Tibial artery (tissue), 4 donors: ENCODE measurements around the gene ENOPH1.

Source experiments
- DNase-seq, 2 donors: peaks; one replicate each; pipeline ENCODE4 v3.0.0-alpha.2; 2019
- H3K27ac ChIP-seq, 2 donors: fragments of 200-600 bp; sonication (generic) in 1 of 2; 1 replicate in 1 of 2; 2 replicates in 1 of 2; pipeline ENCODE4 v1.5.1; 2018 to 2019; ENCODE audit warnings: mild to moderate bottlenecking in 1 of 2
- H3K27me3 ChIP-seq, 2 donors: fragments of 200-600 bp; sonication (generic) in 1 of 2; one replicate each; pipeline versions ENCODE4 v1.5.1 to v1.6.0; 2016 to 2019
- H3K36me3 ChIP-seq, 3 donors: fragments of 200-600 bp; sonication (generic) in 2 of 3; one replicate each; pipeline ENCODE4 v1.5.1; 2016 to 2019; ENCODE audit warnings: mild to moderate bottlenecking in 2 of 3
- H3K4me1 ChIP-seq, 4 donors: fragments of 200-600 bp; sonication (generic) in 2 of 4; 1 replicate in 3 of 4; 2 replicates in 1 of 4; pipeline ENCODE4 v1.5.1; 2016 to 2019
- H3K4me3 ChIP-seq, 2 donors: fragments of 200-600 bp; sonication (generic) in 1 of 2; 1 replicate in 1 of 2; 2 replicates in 1 of 2; pipeline ENCODE4 v1.5.1; 2018 to 2019; ENCODE audit warnings: mild to moderate bottlenecking in 2 of 2
- H3K9me3 ChIP-seq, 3 donors: fragments of 200-600 bp; sonication (generic) in 1 of 3; one replicate each; pipeline ENCODE4 v1.5.1; 2016 to 2019
- intact Hi-C: fragments of 100-400 bp; cut with DNase I; formaldehyde crosslinking; loops from one replicate; pipeline ENCODE4 v1.15.0; 2023; ENCODE audit warnings: low total_unique reads
- TF ChIP-seq, protein P1 (sequence below), 2 experiments: fragments of 200-600 bp in 1 of 2; fragments of 450-650 bp in 1 of 2; IDR thresholded peaks; one replicate each; pipeline ENCODE4 v1.5.1; 2017 to 2019; ENCODE audit warnings: antibody characterized with exemption in 2 of 2, mild to moderate bottlenecking in 1 of 2, moderate library complexity in 1 of 2

Gene ENOPH1

DNA sequence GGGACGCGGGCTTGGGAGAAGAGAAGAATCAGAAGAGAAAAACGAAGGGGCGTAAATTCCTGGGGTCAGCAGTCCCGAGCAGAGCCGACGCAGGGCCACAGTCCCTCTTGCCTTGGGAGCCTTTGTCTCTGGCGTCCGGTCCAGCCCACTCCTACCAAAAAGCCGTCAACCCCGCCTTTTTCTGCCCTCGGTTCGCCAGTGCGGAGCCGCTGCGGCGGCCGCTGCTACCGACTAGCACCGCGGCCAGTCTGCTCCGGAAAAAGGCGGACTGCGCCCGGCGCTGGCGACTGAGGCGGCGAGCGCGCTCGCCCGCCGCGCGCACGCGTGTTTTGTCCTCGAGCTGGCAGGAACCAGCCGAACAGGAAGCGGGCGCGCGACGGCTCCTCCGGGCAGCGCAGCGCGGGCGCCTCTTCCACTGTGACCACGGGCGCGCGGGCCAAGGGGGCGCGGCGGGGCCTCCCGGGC, 630 bp upstream of the ENOPH1 start:
- peak overlapping the region; percentile 93 to 94 for H3K4me3 ChIP-seq
- peaks cover 16 to 22% (median 20%) of the 10 kb centered on the region in 3 donors for H3K36me3 ChIP-seq
- no peaks in the 10 kb centered on the region for H3K27me3 ChIP-seq
- intact Hi-C loops: loop anchor here (1.0 to 5.0 kb wide), 3 partner anchors 55 to 583 kb away; partner anchors contain the start of genes LIN54 and THAP9
- TF ChIP-seq, protein P1, sequence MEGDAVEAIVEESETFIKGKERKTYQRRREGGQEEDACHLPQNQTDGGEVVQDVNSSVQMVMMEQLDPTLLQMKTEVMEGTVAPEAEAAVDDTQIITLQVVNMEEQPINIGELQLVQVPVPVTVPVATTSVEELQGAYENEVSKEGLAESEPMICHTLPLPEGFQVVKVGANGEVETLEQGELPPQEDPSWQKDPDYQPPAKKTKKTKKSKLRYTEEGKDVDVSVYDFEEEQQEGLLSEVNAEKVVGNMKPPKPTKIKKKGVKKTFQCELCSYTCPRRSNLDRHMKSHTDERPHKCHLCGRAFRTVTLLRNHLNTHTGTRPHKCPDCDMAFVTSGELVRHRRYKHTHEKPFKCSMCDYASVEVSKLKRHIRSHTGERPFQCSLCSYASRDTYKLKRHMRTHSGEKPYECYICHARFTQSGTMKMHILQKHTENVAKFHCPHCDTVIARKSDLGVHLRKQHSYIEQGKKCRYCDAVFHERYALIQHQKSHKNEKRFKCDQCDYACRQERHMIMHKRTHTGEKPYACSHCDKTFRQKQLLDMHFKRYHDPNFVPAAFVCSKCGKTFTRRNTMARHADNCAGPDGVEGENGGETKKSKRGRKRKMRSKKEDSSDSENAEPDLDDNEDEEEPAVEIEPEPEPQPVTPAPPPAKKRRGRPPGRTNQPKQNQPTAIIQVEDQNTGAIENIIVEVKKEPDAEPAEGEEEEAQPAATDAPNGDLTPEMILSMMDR (IDR thresholded peaks at IDR 0.05): no peak
- no peaks in the 10 kb centered on the region for H3K9me3 ChIP-seq
- peak in 1 of 2 donors; percentile 32 for DNase-seq
- H3K27ac ChIP-seq: peak overlapping the region; percentile 94 to 95
- H3K4me1 ChIP-seq: peaks cover 0 to 50% (median 32%) of the 10 kb centered on the region in 4 donors

DNA sequence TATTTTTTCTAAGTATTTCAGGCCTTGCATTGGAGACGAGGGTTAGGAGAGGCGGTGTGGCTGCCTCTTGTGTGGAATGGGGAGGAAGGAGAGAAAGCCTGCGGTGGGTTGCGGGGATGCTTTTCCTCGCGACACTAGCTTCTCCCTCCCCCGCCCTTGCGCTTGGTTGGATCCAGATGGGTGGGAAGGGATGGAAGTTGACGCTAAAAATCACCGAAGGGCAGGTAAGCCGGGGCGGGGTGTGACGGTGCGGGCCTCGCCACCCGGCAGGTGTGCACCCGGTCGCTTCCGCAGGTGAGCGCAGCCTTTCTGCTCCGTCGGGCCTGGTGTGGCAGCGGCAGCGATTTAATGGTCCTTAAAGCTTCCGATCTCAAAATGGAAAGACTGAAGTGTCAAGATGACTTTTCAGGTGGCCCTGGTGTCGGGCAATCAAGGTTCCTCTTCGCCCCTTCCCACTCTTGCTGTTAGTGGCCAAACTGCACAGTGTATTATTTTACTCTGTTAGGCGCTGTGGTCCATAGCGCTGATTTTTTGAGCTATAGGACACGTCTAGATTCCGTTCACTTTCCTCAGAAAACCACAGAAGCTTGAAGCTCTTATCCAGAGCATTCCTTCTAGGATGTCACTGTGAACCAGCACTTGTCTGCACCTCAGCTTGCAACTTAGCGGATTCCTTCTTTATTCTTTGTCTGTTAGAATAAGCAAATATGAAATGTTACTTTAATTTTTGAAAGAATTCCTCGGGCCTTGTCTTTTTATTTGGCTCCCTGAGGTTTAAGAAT, 765 bp downstream of the ENOPH1 start:
- intact Hi-C loops: no loop called here
- Histone ChIP-seq H3K27ac (peak overlapping the region; percentile 94 to 95), H3K27me3 (no peaks in the 10 kb centered on the region), H3K4me3 (peak overlapping the region; percentile 93 to 94), H3K36me3 (peaks cover 2 to 9% (median 6%) of the 10 kb centered on the region in 3 donors), H3K4me1 (peaks cover 0 to 41% (median 27%) of the 10 kb centered on the region in 4 donors), H3K9me3 (no peaks in the 10 kb centered on the region)
- TF ChIP-seq, protein P1 (IDR thresholded peaks at IDR 0.05): no peak
- DNase-seq: peak in 1 of 2 donors; percentile 67

DNA sequence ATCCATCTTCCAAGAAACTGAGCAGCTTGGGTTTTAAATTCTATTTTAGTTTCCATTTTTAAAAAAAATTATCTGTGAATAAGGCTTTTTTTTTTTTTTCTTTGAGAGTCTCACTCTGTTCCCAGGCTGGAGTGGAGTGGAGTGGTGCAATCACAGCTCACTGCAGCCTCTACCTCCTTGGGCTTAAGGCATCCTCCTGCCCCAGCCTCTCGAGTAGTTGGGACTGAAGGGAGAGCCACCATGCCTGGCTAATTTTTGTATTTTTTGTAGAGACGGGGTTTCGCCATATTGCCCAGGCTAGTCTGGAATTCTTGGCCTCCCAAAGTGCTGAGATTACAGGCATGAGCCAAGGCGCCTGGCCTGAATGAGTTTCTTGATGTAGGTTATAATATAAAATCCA, 1.4 kb downstream of the ENOPH1 start:
- H3K9me3 ChIP-seq: no peaks in the 10 kb centered on the region
- peaks cover 0 to 34% (median 20%) of the 10 kb centered on the region in 4 donors for H3K4me1 ChIP-seq
- no peaks in the 10 kb centered on the region for H3K27me3 ChIP-seq
- intact Hi-C loops: no loop called here
- peaks cover 0 to 3% (median 2%) of the 10 kb centered on the region in 3 donors for H3K36me3 ChIP-seq
- no peak overlapping the region for H3K27ac ChIP-seq
- TF ChIP-seq, protein P1 (IDR thresholded peaks at IDR 0.05): no peak
- no peak overlapping the region for H3K4me3 ChIP-seq
- no peak for DNase-seq

GRCh38 chr4:82432596-82432995, 2.2 kb downstream of the ENOPH1 start:
- TF ChIP-seq, protein P1 (IDR thresholded peaks at IDR 0.05): no peak
- H3K27ac ChIP-seq: no peak overlapping the region
- H3K4me3 ChIP-seq: no peak overlapping the region
- DNase-seq: no peak
- intact Hi-C loops: no loop called here
- no peaks in the 10 kb centered on the region for H3K9me3 ChIP-seq
- H3K27me3 ChIP-seq: no peaks in the 10 kb centered on the region
- H3K36me3 ChIP-seq: no peaks in the 10 kb centered on the region
- H3K4me1 ChIP-seq: peaks cover 0 to 26% (median 12%) of the 10 kb centered on the region in 4 donors

GRCh38 chr4:82433791-82434190, 3.4 kb downstream of the ENOPH1 start:
- TF ChIP-seq, protein P1 (IDR thresholded peaks at IDR 0.05): no peak
- Histone ChIP-seq H3K4me3 (no peak overlapping the region), H3K36me3 (no peaks in the 10 kb centered on the region), H3K27me3 (no peaks in the 10 kb centered on the region), H3K9me3 (no peaks in the 10 kb centered on the region), H3K27ac (no peak overlapping the region), H3K4me1 (peaks cover 0 to 21% (median 8%) of the 10 kb centered on the region in 4 donors)
- intact Hi-C loops: no loop called here
- DNase-seq: no peak
